T-helper 1 cell (primary cell): ENCODE data around the gene ANXA3.
A peak's percentile ranks its signal among the peaks of the same experiment; 100 is the strongest.
"Not testable (repeated sequence)": the region's sequence is repeated elsewhere in the genome, so short reads cannot be mapped to it uniquely, and the experiment has no call there.

ENCODE experiments used
- DNase-seq, 5 donors: peaks; one replicate each; pipeline ENCODE4 v3.0.0-alpha.2; 2012 to 2020

ANXA3 gene

DNA sequence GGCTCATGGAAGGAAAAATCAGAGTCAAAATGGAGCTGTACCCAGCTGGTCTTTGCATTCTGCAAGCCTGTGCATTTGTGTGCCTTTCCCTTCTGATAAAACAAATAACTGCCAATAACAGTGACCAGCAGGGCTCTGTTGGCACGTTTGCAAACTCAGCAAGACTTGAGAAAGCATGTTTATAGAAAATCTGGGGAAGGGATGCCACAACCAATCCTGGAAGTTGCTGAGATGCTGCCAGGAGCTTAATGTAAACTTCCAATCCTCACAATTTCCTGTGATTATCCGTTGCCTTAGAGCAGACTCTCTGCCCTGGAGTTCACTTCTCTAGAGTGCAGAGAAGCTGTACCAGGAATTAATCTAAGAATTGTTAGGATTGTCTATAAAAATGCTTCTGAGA lies 6.9 kb upstream of the ANXA3 start:
- no peak for DNase-seq

DNA sequence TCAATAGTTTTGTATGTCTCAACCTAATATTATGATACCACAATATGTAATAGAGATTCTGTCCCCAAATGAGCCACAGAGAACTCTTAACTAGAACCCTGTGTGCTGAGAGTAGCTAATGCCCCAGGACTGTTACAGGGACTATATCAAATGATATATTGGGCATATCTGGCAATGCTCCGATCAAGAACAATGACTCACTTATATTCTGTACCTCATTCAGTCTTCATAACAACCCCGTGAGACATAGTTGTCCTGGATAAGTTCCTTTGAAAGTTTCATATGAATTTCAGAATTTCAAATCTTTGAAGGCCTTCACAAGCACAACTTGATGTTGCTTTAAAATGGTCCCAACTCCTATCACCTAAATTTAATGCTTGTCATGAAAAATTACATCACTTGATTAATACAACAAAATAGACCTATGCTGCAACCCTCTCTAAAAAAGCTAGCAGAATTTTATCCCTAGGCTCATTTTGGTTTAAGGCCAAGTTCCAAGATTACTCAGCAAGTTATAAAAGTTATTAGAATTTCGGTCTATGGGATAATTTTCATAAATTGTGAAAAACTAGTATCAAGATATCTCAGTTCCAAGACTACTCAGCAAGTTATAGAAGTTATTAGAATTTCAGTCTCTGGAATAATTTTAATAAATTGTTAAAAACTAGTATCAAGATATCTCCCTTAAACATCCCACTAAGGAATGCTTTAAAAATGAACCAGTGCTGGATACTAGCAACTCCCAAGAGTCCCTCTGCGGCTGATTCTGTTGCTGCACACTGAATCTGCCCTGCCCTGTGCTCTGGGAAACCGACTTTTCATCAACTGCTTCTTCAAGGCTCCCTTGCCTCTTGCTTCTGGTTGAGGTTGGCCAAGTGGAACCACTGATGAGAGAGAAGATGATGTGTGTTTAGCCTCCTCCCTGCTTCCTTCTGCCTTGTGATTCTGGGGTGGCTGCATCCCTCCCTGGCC lies 6.0 kb upstream of the ANXA3 start:
- no peak for DNase-seq

DNA sequence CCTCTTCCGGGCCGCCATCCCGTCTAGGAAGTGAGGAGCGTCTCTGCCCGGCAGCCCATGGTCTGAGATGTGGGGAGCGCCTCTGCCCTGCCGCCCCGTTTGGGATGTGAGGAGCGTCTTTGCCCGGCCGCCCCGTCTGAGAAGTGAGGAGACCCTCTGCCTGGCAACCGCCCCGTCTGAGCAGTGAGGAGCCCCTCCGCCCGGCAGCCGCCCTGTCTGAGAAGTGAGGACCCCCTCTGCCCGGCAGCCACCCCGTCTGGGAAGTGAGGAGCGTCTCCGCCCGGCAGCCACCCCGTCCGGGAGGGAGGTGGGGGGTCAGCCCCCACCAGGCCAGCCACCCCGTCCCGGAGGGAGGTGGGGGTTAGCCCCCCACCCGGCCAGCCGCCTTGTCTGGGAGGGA lies 3.7 kb upstream of the ANXA3 start:
- not testable (repeated sequence) for DNase-seq

DNA sequence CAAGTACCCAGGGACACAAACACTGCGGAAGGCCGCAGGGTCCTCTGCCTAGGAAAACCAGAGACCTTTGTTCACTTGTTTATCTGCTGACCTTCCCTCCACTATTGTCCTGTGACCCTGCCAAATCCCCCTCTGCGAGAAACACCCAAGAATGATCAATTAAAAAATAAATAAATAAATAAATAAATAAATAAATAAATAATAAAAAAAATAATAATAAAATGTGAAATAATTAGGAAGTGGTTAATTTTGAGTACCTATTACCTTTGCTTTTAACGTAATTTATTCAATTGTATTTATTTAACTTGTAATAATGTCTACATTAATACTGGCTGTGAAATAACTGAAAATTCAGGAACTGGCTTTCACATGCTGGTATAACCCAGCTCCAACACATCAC lies 2.7 kb upstream of the ANXA3 start:
- not testable (repeated sequence) for DNase-seq

DNA sequence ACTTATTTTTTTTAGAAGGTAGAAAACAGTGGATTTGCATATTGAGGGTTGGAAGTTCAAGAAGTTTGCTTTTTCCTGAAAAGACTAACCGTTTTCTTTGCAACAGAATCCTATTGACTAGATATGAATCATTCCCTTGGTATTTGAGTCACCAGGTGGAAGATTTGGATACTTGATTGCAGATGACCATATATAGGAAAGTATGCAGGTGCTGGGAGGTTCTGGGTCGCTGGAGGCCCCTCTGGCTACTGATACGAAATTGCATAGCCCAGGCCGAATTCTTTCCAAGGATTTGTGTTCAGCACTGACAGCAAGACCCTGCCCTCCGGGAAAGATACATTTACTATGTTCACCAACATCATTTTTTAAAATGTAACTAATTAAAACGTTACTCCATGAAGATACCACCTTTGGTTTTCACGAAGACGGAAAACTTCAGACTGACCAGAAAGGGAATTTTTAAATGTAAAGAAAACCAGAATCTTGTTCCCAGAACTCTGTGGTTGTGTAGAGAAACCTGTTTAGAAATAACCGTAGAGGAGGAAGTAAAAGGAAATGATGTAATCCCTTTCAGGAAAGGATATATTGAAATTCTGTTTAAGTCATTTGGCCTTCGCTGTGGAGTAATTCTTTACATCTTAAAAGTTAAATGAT lies 946 bp downstream of the ANXA3 start:
- peak in 1 of 5 donors; percentile 15 for DNase-seq

DNA sequence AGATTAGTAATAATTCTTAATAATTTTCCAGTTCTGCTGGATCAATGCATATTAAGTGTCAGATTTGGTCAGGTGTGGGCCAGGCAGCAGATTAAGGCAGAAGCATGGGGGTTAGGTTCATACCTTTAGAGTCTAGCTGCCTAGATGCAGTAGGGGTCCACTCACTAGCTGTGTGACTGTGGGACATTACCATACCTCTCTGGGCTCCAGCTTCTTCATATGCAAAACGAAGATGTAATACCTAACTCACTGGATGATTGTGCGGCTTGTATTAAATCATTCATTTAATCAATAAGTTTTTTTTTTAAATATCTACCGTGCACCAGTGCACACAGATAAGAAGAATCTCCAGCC lies 1.4 kb downstream of the ANXA3 start:
- no peak for DNase-seq

DNA sequence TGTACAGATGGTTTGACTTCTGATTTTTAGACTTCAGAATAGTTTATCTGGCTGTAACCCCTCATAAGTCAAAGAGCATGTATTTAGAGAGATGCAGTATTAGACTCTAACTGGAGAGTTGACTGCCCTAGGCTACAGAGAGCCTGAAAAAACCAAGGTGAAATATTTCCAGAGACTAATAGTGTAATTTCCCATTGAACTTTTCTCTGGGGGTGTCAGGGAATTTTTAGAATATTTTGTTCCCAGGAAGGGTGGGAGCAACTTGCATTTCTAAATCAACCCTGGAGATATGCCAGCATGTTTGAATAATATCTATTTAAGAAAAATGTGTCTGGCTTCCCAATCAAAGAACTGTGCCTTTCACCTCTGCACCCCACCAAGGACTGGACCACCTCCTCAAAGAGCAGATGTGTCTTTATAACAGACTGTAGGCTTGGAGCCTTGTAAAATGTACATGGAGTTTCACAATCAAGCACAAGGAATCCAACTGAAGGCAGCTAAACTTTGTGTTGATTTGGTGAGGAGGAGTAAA lies 2.0 kb downstream of the ANXA3 start:
- no peak for DNase-seq

DNA sequence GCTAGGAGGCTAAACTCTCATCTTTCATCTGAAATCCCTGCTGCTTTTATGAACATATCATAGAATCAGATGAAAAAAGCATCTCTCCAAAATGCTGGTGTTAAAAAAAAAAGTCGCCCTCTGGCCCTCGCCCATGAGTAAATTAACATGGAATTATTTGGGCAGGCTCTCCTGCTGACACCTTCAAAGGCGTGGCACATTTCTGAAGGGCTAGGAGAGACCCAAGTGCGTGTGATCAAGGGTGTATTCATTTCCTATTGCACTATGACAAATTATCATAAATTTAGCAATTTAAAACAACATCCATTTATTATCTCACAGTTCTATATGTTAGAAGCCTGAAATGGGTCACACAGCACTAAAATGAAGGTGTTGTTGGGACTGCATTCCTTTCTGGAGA lies 5.1 kb downstream of the ANXA3 start:
- DNase-seq = no peak

DNA sequence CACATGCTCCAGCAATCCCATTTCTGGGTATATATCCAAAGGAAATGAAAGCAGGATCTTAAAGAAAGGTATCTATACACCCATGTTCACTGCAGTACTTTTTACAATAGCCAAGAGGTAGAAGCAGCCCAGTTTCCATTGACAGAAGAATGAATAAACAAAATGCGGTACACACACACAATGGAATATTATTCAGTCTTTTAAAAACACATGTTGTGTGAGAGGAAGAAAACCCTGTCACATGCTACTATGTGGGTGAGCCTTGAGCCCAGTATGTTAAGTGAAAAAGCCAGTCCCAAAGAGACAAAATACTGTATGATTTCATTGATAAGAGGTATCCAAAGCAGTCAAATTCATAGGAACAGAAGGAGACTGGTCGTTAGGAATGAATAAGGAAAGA lies 6.3 kb downstream of the ANXA3 start:
- no peak for DNase-seq

DNA sequence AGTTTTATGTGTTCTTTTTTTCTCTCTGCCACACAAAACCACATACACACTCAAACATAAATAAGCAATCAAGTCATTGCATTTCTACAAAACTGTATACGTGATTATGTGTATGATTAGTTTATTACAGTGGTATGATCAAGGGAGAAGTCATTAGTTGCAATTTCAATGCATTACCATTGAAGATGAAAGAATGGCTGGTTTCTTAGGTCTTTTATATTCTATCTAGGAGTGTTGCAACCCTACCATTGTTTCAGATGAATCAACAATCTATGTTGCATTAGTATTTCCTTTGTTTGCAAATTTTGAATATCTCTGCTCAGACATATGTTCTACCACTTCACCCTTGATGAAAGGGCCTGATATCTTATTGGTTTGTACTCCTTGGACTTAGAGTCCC lies 6.8 kb downstream of the ANXA3 start:
- no peak for DNase-seq

DNA sequence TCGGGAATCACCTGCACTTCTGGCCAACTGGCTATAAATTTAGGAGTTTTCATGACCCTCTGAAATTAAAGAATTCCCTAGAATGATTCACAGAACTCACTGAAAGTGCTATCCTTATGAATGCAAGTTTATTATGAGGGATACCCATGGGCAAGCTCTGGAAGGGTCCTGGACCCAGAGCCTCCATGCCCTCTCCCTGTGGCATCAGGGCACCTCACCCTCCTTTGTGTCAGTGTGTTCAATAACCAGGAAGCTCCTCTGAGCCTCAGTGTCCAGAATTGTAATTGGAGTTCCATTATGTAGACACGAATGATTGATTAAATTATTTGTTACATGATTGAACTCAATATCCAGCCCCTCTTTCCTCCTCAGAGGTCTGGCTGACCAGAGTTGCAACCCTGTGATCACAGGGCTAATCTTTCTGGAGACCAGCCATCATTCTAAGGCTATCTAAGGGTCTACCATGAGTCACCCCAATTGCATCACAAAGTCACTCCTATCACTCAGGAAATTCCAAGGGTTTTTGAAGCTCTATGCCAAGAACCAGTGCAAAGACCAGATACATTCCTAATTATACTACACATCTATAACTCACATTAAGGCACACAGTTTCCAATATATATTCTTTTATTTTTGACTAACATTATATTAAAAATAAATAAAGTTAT lies 8.9 kb downstream of the ANXA3 start:
- no peak for DNase-seq

DNA sequence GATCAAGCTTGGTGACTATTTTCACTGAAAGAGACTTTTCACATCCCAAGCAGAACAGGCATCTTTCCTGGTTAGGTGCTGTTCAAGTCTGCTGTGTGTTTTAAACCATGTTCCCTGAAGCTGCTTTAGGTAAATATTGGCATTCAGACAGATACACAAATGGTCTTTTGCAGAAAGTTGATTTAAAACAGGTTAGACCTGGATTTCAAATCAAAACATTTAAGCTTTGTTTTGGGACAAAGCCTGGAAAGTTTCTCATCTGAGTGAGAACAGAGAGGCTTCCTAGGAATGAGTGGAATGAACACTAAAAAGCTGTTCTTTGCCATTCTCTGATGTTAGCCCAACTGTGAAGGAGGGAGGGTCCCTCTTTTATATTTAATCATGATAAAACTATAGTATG lies 10.1 kb downstream of the ANXA3 start:
- no peak for DNase-seq

DNA sequence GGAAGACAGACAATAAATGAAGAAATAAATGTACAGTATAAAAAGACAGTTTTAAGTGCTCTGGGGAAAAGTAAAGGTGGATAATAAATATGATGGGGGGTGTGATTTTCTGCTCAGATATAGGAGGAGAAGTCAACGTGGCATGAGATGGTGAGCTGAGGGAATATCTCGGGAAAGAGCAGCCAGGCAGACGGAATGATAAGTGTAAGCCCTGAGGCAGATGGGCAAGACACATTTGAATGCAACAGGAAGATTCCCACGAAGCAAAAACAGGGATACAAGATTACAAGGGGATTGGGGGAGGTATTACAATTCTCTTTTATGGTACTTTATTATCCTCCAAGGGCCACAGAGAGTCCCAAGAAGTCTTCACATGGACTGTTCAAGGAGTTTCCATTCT lies 11.1 kb downstream of the ANXA3 start:
- DNase-seq = no peak

DNA sequence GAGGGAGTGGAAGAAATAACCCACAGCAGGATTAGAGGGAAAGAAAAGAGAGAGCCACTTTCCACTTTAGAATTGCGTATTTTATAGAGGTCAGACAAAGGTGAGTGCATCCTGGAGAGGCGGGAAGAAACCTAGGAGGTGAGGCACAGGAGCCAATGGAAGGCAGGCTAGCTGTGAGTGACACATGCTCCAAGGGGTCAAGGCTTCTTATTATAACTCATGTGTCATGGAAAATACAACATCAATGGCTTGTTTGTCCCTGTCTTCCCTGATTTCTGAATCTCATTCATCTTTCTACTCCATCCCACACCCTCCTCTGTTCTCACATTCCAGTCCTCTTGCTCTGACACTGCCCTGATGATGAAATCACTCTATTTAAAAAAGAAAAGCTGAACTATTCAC lies 14.4 kb downstream of the ANXA3 start:
- no peak for DNase-seq

DNA sequence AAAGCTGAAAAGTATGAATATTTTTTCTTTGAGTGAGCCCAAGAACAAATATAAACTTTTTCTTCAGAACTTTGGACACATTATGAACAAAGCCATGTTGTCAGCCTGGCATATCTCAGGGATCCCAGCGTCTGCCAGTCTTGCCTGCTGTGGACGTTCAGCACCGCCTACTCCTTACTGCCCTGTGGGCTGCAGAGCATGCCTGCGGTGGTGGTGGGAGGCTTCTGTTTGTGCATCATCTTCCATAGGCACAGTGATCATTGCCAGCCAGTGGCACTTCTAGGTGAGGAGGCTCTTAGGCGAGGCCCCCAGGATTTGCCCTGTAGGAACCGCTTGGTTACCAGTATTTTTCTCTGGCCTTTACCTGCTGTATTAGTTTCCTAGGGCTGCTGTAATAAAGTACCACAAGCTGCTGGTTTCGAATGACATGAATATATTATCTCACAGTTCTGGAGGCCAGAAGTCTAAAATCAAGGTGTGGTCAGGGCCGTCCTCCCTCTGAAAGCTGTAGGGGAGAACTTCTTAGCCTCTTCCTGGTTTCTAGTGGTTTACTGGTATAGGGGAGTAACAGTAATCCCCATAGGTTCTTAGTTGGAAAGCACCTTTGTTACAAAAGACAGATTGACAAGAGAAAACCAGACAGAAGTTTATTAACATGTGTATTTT lies 15.4 kb downstream of the ANXA3 start:
- DNase-seq = no peak

DNA sequence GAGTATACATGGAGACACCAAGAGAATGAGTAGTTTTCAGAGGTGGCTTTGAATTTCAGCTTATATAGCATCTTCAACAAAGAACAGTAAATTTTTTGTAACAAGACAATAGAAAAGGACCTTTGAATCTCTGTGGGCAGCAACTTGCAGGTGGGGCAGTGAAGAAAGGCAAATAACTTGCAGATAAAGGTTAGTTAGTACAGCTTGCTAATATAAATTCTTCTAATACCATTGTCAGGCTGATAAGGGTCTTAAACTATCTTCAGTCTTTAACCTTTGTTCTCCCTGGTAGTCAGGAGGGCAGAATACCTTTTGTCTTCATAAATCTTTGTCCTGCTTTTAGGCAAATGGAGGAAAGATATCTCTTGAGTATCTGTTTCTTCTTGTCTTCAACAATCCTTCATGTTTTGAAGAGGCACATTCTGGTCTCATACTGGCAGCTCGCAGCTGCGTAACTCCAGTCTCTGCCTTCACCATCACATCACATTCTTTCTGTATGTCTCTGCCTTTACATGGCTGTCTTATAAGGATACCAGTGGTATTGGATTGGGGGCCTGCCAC lies 16.0 kb downstream of the ANXA3 start:
- DNase-seq = no peak

DNA sequence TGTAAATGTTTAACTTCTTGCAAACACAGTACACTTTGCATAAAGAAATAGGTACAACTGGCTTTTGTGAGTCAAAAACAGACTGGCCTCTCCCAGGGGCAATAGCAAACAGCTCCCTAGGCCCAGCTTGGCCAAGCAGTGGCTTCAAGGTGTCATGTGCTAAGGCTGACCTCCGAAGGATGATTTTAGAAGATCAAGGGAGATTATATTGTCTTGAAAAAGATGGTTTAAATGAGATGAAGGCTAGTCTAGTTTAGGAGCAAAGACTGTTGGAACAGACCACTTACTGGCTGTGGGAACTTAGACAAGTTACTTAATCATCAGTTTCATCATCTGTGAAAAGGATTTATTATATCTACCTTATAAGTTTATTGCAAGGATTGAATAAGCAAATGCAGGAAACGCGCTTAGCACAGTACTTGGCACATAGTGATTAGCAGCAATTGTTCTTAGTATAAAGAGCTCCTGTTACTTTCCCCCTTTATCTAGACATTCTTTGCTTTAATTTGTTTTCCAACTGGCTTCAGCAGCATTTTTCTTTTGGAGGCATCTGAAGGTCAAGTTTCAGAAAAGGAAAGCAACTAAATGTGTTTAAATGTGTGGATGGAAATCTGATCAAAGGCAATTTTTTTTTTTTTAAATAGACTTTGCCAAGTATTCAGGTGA lies 17.2 kb downstream of the ANXA3 start:
- no peak for DNase-seq

DNA sequence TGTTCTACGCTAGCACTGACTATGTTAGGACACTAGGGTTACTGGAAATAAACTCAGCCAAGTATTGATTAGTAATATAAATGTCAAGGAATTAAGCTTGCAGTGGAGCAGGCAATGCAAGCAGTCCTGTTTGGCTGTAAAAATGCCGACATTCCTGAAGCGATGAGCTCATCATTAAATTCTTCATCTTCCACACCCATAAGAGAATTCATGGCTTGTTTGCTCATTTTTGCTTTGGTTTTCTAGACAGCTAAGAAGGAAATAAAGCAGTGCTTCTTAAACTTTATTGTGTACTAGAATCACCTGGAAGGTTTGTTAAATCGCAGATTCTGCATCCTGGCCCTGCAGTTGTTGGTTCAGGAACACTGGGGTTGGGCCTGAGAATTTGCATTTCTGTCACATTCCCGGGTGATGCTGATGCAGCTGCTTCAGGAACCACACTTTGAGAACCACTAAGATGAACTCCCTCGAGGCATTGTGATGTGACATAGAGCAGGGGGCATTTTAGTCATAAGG lies 17.8 kb downstream of the ANXA3 start:
- no peak for DNase-seq

DNA sequence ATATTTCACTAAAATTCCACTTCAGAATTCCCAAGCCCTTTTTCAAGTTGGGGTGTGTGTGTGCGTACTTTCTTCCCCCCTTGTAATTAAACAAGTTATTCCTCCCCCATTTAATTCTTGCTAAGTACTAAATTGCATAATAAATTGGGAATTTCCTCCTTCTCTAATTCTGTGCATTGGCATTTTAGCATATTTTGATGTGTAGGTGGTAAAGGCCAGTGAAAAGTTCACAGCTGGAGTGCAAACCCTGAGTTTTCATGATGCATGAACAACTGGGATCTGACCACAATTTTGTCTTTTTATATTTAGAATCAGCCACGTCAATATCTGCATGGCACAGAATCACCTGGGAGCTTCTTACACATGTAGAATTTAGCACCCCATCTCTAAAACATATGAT lies 18.5 kb downstream of the ANXA3 start:
- DNase-seq = no peak

DNA sequence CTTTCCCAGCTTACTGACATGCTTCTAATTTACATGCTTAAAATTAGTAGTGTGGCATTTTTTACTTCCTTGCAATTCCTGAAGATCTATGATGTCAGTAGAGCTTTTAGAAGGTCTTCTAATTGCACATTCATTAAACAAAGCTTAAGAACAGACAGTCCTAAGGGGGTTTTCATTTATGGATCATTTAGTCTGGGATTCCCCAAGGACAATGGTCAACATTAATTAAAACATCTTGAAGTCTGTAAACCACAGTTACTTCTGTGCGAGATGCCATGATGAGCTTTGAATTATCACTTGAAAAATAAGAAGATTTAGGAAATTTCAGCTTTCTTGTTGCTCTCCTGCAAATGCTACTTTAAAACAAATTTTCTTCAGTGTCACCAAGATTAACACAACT lies 20.2 kb downstream of the ANXA3 start:
- no peak for DNase-seq

DNA sequence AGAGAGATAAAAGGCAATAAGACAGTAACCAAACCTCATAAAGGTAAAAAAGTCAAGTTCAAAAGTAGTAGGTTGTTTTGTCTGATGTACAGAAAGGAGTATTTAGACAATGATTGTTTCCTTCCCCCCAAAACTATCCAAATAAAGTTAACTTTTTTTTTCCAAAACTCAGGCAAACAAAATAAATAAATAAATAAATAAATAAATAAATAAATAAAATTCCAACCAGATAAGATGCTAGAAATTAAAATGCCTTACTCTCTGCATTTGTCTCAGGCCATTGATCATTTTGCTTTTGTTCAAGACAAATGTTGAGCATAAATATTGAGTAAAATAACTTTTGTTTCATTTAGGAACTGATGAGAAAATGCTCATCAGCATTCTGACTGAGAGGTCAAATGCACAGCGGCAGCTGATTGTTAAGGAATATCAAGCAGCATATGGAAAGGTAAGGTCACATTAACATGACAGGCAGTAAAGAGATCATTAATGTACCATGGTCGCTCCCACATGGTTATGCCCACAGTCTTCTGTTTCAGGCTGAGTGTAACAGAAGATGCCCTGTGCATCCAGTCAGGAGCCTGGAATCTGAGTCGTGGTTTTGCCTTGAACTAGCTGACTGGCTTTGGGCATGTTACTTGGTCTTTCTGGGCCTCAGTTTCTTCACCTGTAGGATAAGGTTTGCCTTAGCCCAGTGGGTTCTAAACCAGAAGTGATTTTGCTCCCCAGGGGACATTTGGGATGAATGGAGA lies 27.3 kb downstream of the ANXA3 start:
- no peak for DNase-seq
